NCI-H1417 (cell line): ENCODE results near the gene MCU.
A peak's percentile ranks its signal among the peaks of the same experiment; 100 is the strongest.
"Not testable (repeated sequence)": the region's sequence is repeated elsewhere in the genome, so short reads cannot be mapped to it uniquely, and the experiment has no call there.

Experiments
- DNase-seq, 3 experiments: peaks; one replicate each; lab custom pipeline; 2025; lab: John Stamatoyannopoulos, UW

The MCU gene

DNA sequence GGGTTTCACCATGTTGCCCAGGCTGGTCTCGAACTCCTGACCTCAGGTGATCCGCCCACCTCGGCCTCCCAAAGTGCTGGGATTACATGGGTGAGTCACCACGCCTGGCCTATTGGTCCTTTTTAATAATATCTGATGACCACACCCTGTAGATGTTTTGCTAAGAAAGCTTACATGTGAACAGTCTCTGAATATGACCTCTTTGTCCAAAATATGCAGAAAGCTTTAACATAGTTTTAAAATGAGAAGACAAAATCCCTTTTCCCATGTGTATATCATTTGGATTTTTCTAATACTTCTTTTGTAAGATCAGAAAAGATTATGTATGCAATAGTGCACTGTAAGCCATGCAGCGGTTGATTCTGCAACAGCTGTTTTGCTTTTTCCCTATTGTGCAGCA lies 38.5 kb downstream of the MCU start:
- DNase-seq: no peak

- no peak for DNase-seq
Measured at GRCh38 chr10:72731916-72732419, 40.0 kb downstream of the MCU start.

DNA sequence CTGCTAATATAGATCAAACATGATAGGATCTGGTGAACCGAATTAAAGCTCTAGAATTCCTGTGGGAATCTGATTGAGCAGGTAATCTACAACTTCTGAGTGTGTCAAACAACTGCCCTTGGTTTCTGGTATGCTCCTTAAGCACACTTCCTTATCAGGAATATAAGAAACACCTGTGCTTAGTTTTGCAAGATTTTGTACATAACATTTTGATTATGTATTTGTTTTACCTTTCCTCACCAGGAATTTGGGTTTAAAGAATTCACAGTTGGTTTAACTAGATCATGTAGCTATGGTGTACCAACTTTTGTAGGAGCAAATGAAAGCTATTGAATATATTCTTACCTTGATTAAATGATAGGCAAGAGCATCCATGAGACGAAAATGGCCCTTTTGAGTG lies 40.6 kb downstream of the MCU start:
- DNase-seq: no peak

GRCh38 chr10:72733989-72734388 lies 42.0 kb downstream of the MCU start:
- no peak for DNase-seq

- DNase-seq: no peak
Measured at GRCh38 chr10:72735288-72735936, 43.5 kb downstream of the MCU start.

GRCh38 chr10:72736176-72736827 lies 44.4 kb downstream of the MCU start:
- DNase-seq: peak in 1 of 3 experiments; percentile 42

GRCh38 chr10:72736828-72737220 lies 44.9 kb downstream of the MCU start:
- no peak for DNase-seq

DNA sequence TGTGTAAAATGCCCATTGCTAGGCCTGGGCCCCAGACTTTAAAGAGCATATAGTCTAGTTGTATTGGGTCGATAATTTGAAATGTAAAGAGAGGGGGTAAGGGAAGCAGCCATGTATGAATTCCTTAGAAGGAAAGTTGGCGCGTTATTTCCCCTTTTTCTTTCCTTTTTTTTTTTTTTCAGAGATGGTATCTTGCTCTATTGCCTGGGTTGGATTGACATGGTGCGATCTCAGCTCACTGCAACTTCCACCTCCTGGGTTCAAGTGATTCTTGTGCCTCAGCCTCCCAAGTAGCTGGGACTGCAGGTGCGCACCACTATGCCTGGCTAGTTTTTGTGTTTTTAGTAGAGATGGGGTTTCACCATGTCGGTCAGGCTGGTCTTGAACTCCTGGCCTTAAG lies 45.4 kb downstream of the MCU start:
- DNase-seq: not testable (repeated sequence)

- DNase-seq: no peak
Measured at GRCh38 chr10:72738486-72738885, 46.5 kb downstream of the MCU start.

DNA sequence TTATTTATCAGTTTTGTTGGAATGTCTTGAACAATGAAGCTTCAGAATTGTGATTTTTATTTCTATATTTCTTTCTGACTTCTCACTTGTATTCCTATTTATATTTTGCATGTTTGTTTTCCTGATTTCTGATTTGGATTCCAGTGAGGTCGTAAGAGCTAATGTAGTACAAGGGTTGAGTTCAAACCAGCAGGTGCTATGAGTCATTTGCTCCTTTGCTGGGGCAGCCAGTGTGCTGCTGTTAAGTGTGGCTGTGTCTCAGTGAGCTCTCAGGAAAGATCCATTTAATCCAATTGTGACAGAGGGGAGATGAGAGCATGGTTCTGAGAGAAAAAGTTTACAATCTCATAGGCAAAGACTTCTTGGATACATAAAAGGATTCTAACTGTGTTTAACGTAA lies 48.6 kb downstream of the MCU start:
- peak in 1 of 3 experiments; percentile 15 for DNase-seq

DNA sequence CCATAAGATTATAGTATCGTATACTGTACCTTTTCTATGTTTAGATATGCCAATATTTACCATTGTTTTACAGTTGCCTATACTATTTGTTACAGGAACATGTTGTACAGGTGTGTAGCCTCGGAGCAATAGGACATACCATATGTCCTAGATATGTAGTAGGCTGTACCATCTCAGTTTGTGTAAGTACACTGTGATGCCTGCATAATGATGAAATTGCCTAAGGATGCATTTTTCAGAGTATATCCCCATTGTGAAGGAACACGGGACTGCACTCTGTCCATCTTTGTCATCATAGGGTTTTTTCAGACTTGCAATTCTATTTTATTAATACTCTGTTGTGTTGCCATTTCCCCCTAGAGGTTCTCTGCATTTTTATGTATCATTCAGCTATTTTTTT lies 50.1 kb downstream of the MCU start:
- DNase-seq: no peak

DNA sequence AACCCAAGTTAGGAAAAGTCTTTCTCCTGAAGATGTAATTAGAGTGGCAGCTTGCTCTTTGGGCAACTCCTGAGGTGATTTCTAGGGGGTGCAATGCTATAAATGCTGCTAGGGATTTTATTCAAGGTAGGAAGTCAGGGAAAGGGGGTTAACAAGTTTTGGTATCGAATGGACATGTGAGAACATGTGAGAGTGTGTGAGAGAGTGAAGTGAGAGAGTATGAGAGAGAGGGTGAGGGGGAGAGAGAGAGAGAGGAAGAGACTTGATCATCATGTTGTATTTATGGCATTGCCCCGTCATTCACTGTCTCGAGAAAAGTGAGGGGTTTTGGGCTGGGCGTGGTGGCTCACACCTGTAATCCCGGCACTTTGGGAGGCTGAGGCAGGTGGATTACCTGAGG lies 50.9 kb downstream of the MCU start:
- no peak for DNase-seq

- DNase-seq: no peak
Measured at GRCh38 chr10:72744566-72744965, 52.6 kb downstream of the MCU start.

- peak in 1 of 3 experiments; percentile 31 for DNase-seq
Measured at GRCh38 chr10:72746426-72747363, 54.8 kb downstream of the MCU start.

- DNase-seq: no peak
Measured at GRCh38 chr10:72747521-72747920, 55.6 kb downstream of the MCU start.

- no peak for DNase-seq
Measured at GRCh38 chr10:72753760-72754231, 61.9 kb downstream of the MCU start.

GRCh38 chr10:72754275-72755032 lies 62.5 kb downstream of the MCU start:
- DNase-seq: no peak

- DNase-seq: no peak
Measured at GRCh38 chr10:72756674-72757385, 64.9 kb downstream of the MCU start.

- peak in 1 of 3 experiments; percentile 1 for DNase-seq
Measured at GRCh38 chr10:72757732-72758131, 65.8 kb downstream of the MCU start.

GRCh38 chr10:72758930-72759329 lies 67.0 kb downstream of the MCU start:
- not testable (repeated sequence) for DNase-seq

- no peak for DNase-seq
Measured at GRCh38 chr10:72759584-72759983, 67.6 kb downstream of the MCU start.
